K562 (cell line): ENCODE results near the gene TMPRSS7. TPM values are rescaled to one million over a fixed set of nuclear protein-coding genes. Genes with fewer than 3 reads are reported as not detected.

ENCODE experiments used
- HIVEP1 ChIP-seq: fragments of 250-450 bp; sonication (Bioruptor Pico); IDR thresholded peaks from 2 replicates; pipeline ENCODE4 v1.4.0; 2020; ENCODE audit warnings: mild to moderate bottlenecking
- ZNF12 ChIP-seq: sonication (generic); formaldehyde crosslinking; IDR thresholded peaks from 2 replicates; pipeline ENCODE4 v1.4.0; 2020; ENCODE audit warnings: mild to moderate bottlenecking, missing genetic modification reagents
- ZNF263 ChIP-seq: sonication (generic); formaldehyde crosslinking; IDR thresholded peaks from 2 replicates; pipeline ENCODE4 v1.8.0; 2022; ENCODE audit warnings: mild to moderate bottlenecking, missing genetic modification reagents, borderline replicate concordance
- ZNF347 ChIP-seq: fragments of 450-650 bp; formaldehyde crosslinking; IDR thresholded peaks from 2 replicates; pipeline ENCODE4 v1.4.0; 2020; ENCODE audit warnings: low read depth, mild to moderate bottlenecking, moderate library complexity
- polyA plus RNA-seq, 8 experiments: library from polyadenylated mRNA; depleted of rRNA in 4 of 8; stranded (reverse) in 5 of 8; unstranded in 3 of 8; fragments of >200 nt; fragmentation: Nextera tagmentation in 2 of 8; fragmentation: Illumina TruSeq in 1 of 8; extraction: Ambion mirVana in 2 of 8; extraction: Trizol in 1 of 8; gene quantifications; 2 replicates each; pipeline versions ENCODE4 v1.2.1 to v1.2.3, GENCODE V29; 2011 to 2014; ENCODE audit warnings: inconsistent platforms in 1 of 8, missing spikeins in 1 of 8
- total RNA-seq, 7 experiments: library from RNA; depleted of rRNA in 6 of 7; stranded (reverse); fragments of >200 nt in 6 of 7; fragmentation: Illumina TruSeq in 2 of 7; extraction: Trizol in 2 of 7; gene quantifications; 2 replicates each; pipeline versions ENCODE4 v1.2.1 to v1.2.3, GENCODE V29; 2011 to 2021; ENCODE audit warnings: low replicate concordance in 1 of 7
- TF ChIP-seq, protein P1 (sequence below): fragments of 250-450 bp; sonication (Bioruptor Pico); IDR thresholded peaks from 2 replicates; pipeline ENCODE4 v1.4.0; 2020

The TMPRSS7 gene
- total and polyA plus RNA-seq, 9 of the 15 experiments (the other 6 are each of a cell fraction or from before 2014, with no cell fraction given) = not detected

DNA sequence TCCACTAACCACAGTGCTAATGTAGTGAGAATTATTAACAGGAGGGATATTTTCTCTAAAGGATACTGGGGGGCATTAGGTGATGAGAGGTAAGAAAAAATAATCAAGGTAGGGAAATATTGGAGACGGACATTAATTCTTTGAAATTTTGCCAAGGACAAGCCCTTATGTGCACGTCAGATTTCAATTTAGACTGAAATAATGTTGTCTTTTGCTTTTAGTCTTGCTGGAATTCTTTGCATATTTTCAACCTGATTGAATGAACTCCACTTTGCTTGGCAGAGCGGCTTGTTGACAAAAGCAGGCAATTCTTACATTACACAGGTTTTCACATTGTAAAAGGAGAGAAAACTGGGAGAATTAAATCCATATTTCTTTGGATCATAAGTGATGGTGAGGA is 26.6 kb downstream of the TMPRSS7 start (continued):
- TF ChIP-seq, protein P1, sequence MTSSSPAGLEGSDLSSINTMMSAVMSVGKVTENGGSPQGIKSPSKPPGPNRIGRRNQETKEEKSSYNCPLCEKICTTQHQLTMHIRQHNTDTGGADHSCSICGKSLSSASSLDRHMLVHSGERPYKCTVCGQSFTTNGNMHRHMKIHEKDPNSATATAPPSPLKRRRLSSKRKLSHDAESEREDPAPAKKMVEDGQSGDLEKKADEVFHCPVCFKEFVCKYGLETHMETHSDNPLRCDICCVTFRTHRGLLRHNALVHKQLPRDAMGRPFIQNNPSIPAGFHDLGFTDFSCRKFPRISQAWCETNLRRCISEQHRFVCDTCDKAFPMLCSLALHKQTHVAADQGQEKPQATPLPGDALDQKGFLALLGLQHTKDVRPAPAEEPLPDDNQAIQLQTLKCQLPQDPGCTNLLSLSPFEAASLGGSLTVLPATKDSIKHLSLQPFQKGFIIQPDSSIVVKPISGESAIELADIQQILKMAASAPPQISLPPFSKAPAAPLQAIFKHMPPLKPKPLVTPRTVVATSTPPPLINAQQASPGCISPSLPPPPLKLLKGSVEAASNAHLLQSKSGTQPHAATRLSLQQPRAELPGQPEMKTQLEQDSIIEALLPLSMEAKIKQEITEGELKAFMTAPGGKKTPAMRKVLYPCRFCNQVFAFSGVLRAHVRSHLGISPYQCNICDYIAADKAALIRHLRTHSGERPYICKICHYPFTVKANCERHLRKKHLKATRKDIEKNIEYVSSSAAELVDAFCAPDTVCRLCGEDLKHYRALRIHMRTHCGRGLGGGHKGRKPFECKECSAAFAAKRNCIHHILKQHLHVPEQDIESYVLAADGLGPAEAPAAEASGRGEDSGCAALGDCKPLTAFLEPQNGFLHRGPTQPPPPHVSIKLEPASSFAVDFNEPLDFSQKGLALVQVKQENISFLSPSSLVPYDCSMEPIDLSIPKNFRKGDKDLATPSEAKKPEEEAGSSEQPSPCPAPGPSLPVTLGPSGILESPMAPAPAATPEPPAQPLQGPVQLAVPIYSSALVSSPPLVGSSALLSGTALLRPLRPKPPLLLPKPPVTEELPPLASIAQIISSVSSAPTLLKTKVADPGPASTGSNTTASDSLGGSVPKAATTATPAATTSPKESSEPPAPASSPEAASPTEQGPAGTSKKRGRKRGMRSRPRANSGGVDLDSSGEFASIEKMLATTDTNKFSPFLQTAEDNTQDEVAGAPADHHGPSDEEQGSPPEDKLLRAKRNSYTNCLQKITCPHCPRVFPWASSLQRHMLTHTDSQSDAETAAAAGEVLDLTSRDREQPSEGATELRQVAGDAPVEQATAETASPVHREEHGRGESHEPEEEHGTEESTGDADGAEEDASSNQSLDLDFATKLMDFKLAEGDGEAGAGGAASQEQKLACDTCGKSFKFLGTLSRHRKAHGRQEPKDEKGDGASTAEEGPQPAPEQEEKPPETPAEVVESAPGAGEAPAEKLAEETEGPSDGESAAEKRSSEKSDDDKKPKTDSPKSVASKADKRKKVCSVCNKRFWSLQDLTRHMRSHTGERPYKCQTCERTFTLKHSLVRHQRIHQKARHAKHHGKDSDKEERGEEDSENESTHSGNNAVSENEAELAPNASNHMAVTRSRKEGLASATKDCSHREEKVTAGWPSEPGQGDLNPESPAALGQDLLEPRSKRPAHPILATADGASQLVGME = no peak
- TF ChIP-seq HIVEP1 (CRISPR knock-in tag) (no peak), ZNF347 (CRISPR knock-in tag) (no peak), ZNF12 (CRISPR knock-in tag) (no peak), ZNF263 (CRISPR knock-in tag) (no peak)
